Mesenchymal stem cell (in vitro differentiated cells and primary cell): ENCODE measurements around the gene PLA2G4B.

Experiments
- DNase-seq: peaks from one replicate; pipeline ENCODE4 v3.0.0-alpha.2; 2013
- H2AFZ ChIP-seq: one replicate; pipeline ENCODE4 v1.6.1; 2013; ENCODE audit warnings: low read depth, mild to moderate bottlenecking, control low read depth, inconsistent platforms, low read length, moderate library complexity
- H2AK5ac ChIP-seq: 2 replicates; pipeline ENCODE4 v1.6.1; 2013; ENCODE audit warnings: low read length, moderate library complexity, mild to moderate bottlenecking, inconsistent platforms; ENCODE audit not compliant: severe bottlenecking
- H2BK120ac ChIP-seq: one replicate; pipeline ENCODE4 v1.6.1; 2013; ENCODE audit warnings: low read depth, mild to moderate bottlenecking, inconsistent platforms, low read length, moderate library complexity
- H2BK12ac ChIP-seq, 2 experiments: one replicate each; pipeline ENCODE4 v1.6.1; 2013; ENCODE audit warnings: inconsistent platforms in 2 of 2, low read length in 2 of 2, mild to moderate bottlenecking in 2 of 2, moderate library complexity in 2 of 2, control low read depth in 1 of 2
- H2BK15ac ChIP-seq: one replicate; pipeline ENCODE4 v1.6.1; 2013; ENCODE audit warnings: mild to moderate bottlenecking, low read depth, inconsistent platforms; ENCODE audit not compliant: poor library complexity, severe bottlenecking
- H2BK5ac ChIP-seq: 2 replicates; pipeline ENCODE4 v1.6.1; 2013; ENCODE audit warnings: low read depth, mild to moderate bottlenecking, low read length, control low read depth, inconsistent platforms; ENCODE audit not compliant: poor library complexity, severe bottlenecking
- H3K14ac ChIP-seq, 2 experiments: one replicate each; pipeline ENCODE4 v1.6.1; 2013; ENCODE audit warnings: inconsistent platforms in 2 of 2, low read length in 2 of 2, control low read depth in 1 of 2, mild to moderate bottlenecking in 1 of 2, moderate library complexity in 1 of 2
- H3K18ac ChIP-seq, 2 experiments: one replicate each; pipeline ENCODE4 v1.6.1; 2013; ENCODE audit warnings: inconsistent platforms in 2 of 2, low read length in 2 of 2, control low read depth in 1 of 2, low read depth in 1 of 2, mild to moderate bottlenecking in 1 of 2
- H3K23ac ChIP-seq, 2 experiments: one replicate each; pipeline ENCODE4 v1.6.1; 2013; ENCODE audit warnings: inconsistent platforms in 2 of 2, low read length in 2 of 2, mild to moderate bottlenecking in 2 of 2, moderate library complexity in 2 of 2, control low read depth in 1 of 2
- H3K27ac ChIP-seq: 2 replicates; pipeline ENCODE4 v1.5.1; 2013; ENCODE audit warnings: mild to moderate bottlenecking, moderate library complexity, low read length, control low read depth, inconsistent platforms; ENCODE audit not compliant: poor library complexity, severe bottlenecking
- H3K27me3 ChIP-seq, 2 experiments: 2 replicates each; pipeline versions ENCODE4 v1.6.1 to v1.7.0; 2013; ENCODE audit warnings: low read length in 2 of 2, mild to moderate bottlenecking in 2 of 2, moderate library complexity in 2 of 2, control low read depth in 1 of 2, inconsistent platforms in 1 of 2; ENCODE audit not compliant: control insufficient read depth in 1 of 2, insufficient read depth in 1 of 2
- H3K36me3 ChIP-seq, 2 experiments: 2 replicates each; pipeline versions ENCODE4 v1.6.1 to v1.7.0; 2013; ENCODE audit warnings: low read length in 2 of 2, control low read depth in 1 of 2, inconsistent platforms in 1 of 2, low read depth in 1 of 2, mild to moderate bottlenecking in 1 of 2; ENCODE audit not compliant: insufficient read depth in 2 of 2, control insufficient read depth in 1 of 2
- H3K4ac ChIP-seq, 2 experiments: one replicate each; pipeline ENCODE4 v1.6.1; 2013; ENCODE audit warnings: inconsistent platforms in 2 of 2, low read length in 2 of 2, mild to moderate bottlenecking in 2 of 2, moderate library complexity in 2 of 2, control low read depth in 1 of 2, low read depth in 1 of 2
- H3K4me1 ChIP-seq: 2 replicates; pipeline ENCODE4 v1.6.1; 2013; ENCODE audit warnings: low read depth, low read length, control low read depth; ENCODE audit not compliant: control insufficient read depth, insufficient read depth
- H3K4me2 ChIP-seq: 2 replicates; pipeline ENCODE4 v1.6.1; 2013; ENCODE audit warnings: low read length, mild to moderate bottlenecking, inconsistent platforms; ENCODE audit not compliant: poor library complexity, severe bottlenecking
- H3K4me3 ChIP-seq, 2 experiments: 2 replicates each; pipeline versions ENCODE4 v1.5.1 to v1.7.0; 2013; ENCODE audit warnings: low read length in 2 of 2, mild to moderate bottlenecking in 2 of 2, control low read depth in 1 of 2, low read depth in 1 of 2; ENCODE audit not compliant: insufficient read depth in 1 of 2
- H3K79me1 ChIP-seq: replicated peaks from 2 replicates; pipeline ENCODE4 v1.6.1; 2013; ENCODE audit warnings: mild to moderate bottlenecking, control low read depth, low read length, inconsistent platforms; ENCODE audit not compliant: poor library complexity, severe bottlenecking
- H3K9ac ChIP-seq: 2 replicates; pipeline ENCODE4 v1.7.0; 2013; ENCODE audit warnings: mild to moderate bottlenecking, low read length, moderate library complexity
- H3K9me3 ChIP-seq: 2 replicates; pipeline ENCODE4 v1.7.0; 2013; ENCODE audit warnings: mild to moderate bottlenecking, low read length; ENCODE audit not compliant: control insufficient read depth
- H4K8ac ChIP-seq: one replicate; pipeline ENCODE4 v1.6.1; 2013; ENCODE audit warnings: inconsistent platforms, mild to moderate bottlenecking, low read length, moderate library complexity
- H4K91ac ChIP-seq: one replicate; pipeline ENCODE4 v1.6.1; 2013; ENCODE audit warnings: mild to moderate bottlenecking, low read length, inconsistent platforms
- WGBS: methylation state at CpG from one replicate; pipeline ENCODE4 v1.1.7; 2013; ENCODE audit warnings: mixed read lengths; 5-methylcytosine and 5-hydroxymethylcytosine counted together

Gene PLA2G4B

GRCh38 chr15:41832208-41832607 lies 6.4 kb upstream of the PLA2G4B start:
- Histone ChIP-seq H3K9ac (no peak overlapping the region), H4K8ac (no peak overlapping the region), H2AFZ (no peak overlapping the region), H2BK5ac (no peak overlapping the region), H3K14ac (no peak overlapping the region), H3K4ac (no peak overlapping the region), H3K9me3 (no peaks in the 10 kb centered on the region), H3K4me2 (no peak overlapping the region), H3K4me3 (no peak overlapping the region), H4K91ac (no peak overlapping the region), H3K23ac (no peak overlapping the region), H3K18ac (no peak overlapping the region), H3K27ac (no peak overlapping the region), H3K79me1 (peaks cover 14% of the 10 kb centered on the region), H2BK15ac (no peak overlapping the region), H3K36me3 (peaks cover 5 to 42% of the 10 kb centered on the region in 2 experiments), H3K27me3 (no peaks in the 10 kb centered on the region), H2BK120ac (no peak overlapping the region), H2AK5ac (no peak overlapping the region), H2BK12ac (no peak overlapping the region), H3K4me1 (peaks cover 14% of the 10 kb centered on the region)
- DNase-seq, result no peak
- 98% methylated on average over 10 of the region's 10 CpGs for WGBS

- Histone ChIP-seq H2AFZ (no peak overlapping the region), H2BK12ac (no peak overlapping the region), H3K23ac (no peak overlapping the region), H2BK15ac (no peak overlapping the region), H3K27ac (no peak overlapping the region), H3K18ac (no peak overlapping the region), H3K36me3 (peaks cover 5 to 44% of the 10 kb centered on the region in 2 experiments), H2BK120ac (no peak overlapping the region), H3K27me3 (no peaks in the 10 kb centered on the region), H4K91ac (no peak overlapping the region), H3K4me2 (no peak overlapping the region), H4K8ac (no peak overlapping the region), H3K79me1 (peaks cover 14% of the 10 kb centered on the region), H3K9me3 (no peaks in the 10 kb centered on the region), H2AK5ac (no peak overlapping the region), H2BK5ac (no peak overlapping the region), H3K9ac (no peak overlapping the region), H3K4me1 (peaks cover 11% of the 10 kb centered on the region), H3K14ac (no peak overlapping the region), H3K4me3 (no peak overlapping the region), H3K4ac (no peak overlapping the region)
- WGBS, result 97% methylated on average over 2 of the region's 3 CpGs
- no peak for DNase-seq
Observed at GRCh38 chr15:41832875-41833274, 5.8 kb upstream of the PLA2G4B start.

- no peaks in the 10 kb centered on the region for H3K9me3 ChIP-seq
- H3K4me1 ChIP-seq, result peaks cover 11% of the 10 kb centered on the region
- WGBS, result 86% methylated on average over 2 of the region's 3 CpGs
- peak; percentile 28 for DNase-seq
- H2BK5ac ChIP-seq, result no peak overlapping the region
- no peak overlapping the region for H2AFZ ChIP-seq
- no peak overlapping the region for H3K23ac ChIP-seq
- no peak overlapping the region for H3K18ac ChIP-seq
- H2BK120ac ChIP-seq, result no peak overlapping the region
- H3K4ac ChIP-seq, result no peak overlapping the region
- H2BK15ac ChIP-seq, result no peak overlapping the region
- H3K79me1 ChIP-seq, result peaks cover 14% of the 10 kb centered on the region
- H3K36me3 ChIP-seq, result peaks cover 5 to 52% of the 10 kb centered on the region in 2 experiments
- no peak overlapping the region for H3K4me3 ChIP-seq
- no peaks in the 10 kb centered on the region for H3K27me3 ChIP-seq
- H2BK12ac ChIP-seq, result no peak overlapping the region
- no peak overlapping the region for H4K91ac ChIP-seq
- no peak overlapping the region for H3K4me2 ChIP-seq
- no peak overlapping the region for H2AK5ac ChIP-seq
- no peak overlapping the region for H3K14ac ChIP-seq
- H4K8ac ChIP-seq, result no peak overlapping the region
- no peak overlapping the region for H3K27ac ChIP-seq
- no peak overlapping the region for H3K9ac ChIP-seq
Observed at GRCh38 chr15:41834096-41834495, 4.6 kb upstream of the PLA2G4B start.

GRCh38 chr15:41836073-41836472 lies 2.6 kb upstream of the PLA2G4B start:
- Histone ChIP-seq H4K91ac (no peak overlapping the region), H3K4me2 (no peak overlapping the region), H2AK5ac (no peak overlapping the region), H3K23ac (no peak overlapping the region), H3K18ac (no peak overlapping the region), H3K4ac (no peak overlapping the region), H3K79me1 (peaks cover 7% of the 10 kb centered on the region), H2BK15ac (no peak overlapping the region), H3K27me3 (no peaks in the 10 kb centered on the region), H3K14ac (no peak overlapping the region), H3K4me3 (peak overlapping the region in 1 of 2 experiments; percentile 2), H3K4me1 (peaks cover 8% of the 10 kb centered on the region), H2BK5ac (no peak overlapping the region), H2AFZ (no peak overlapping the region), H3K9ac (no peak overlapping the region), H3K36me3 (peaks cover 5 to 46% of the 10 kb centered on the region in 2 experiments), H3K27ac (no peak overlapping the region), H2BK120ac (no peak overlapping the region), H3K9me3 (no peaks in the 10 kb centered on the region), H2BK12ac (no peak overlapping the region), H4K8ac (no peak overlapping the region)
- 47% methylated on average over 6 of the region's 6 CpGs for WGBS
- no peak for DNase-seq
